HepG2 (cell line): ENCODE measurements around the gene TBC1D1. TPM values are rescaled to one million over a fixed set of nuclear protein-coding genes. Genes with fewer than 3 reads are reported as not detected.
A peak's percentile ranks its signal among the peaks of the same experiment; 100 is the strongest.

ENCODE experiments used
- ATAC-seq: fragments of 200-7000 bp; cut with Tn5 transposase; 3 replicates; pipeline ENCODE4 v1.9.1; 2020; ENCODE audit warnings: mild to moderate bottlenecking, moderate library complexity
- BruUV-seq: library from RNA; stranded (reverse); fragments of 400-500 nt; replicated peaks from 2 replicates; lab custom pipeline; 2021; lab: Mats Ljungman, UMichigan
- CTCF ChIA-PET: fragments of 300-600 bp; formaldehyde crosslinking; extraction: SDS; loops from one replicate; lab custom pipeline; 2021; ENCODE audit warnings: low total read pairs, inconsistent platforms, low intra/inter-chr PET ratio; lab: Yijun Ruan, JAX
- POLR2A ChIA-PET: fragments of 350-600 bp; sonication (Branson Sonifier 250); formaldehyde crosslinking; loops from one replicate; lab custom pipeline; 2020; ENCODE audit warnings: antibody characterized with exemption, inconsistent platforms; lab: Yijun Ruan, JAX
- DNase-seq: peaks from one replicate; pipeline ENCODE4 v3.0.0-alpha.2; 2015; ENCODE audit warnings: low spot score
- FAIRE-seq: peaks from 3 replicates; lab custom pipeline; 2011; peaks lifted over from hg19 to GRCh38; lab: Jason Lieb, UNC
- H2AFZ ChIP-seq: one replicate; pipeline ENCODE4 v1.6.1; 2011; ENCODE audit warnings: low read length, inconsistent platforms
- H3K27ac ChIP-seq: fragments of 300-600 bp; 3 replicates; pipeline ENCODE4 v1.8.0; 2011; ENCODE audit warnings: mixed run types, mild to moderate bottlenecking, mixed read lengths, low read length, inconsistent platforms; ENCODE audit not compliant: insufficient read depth; ENCODE audit errors: extremely low read length
- H3K27me3 ChIP-seq, 2 experiments: fragments of 200-600 bp in 1 of 2; 2 replicates in 1 of 2; 3 replicates in 1 of 2; pipeline versions ENCODE4 v1.6.0 to v1.8.0; 2011; ENCODE audit warnings: low read length in 2 of 2, mild to moderate bottlenecking in 2 of 2, moderate library complexity in 2 of 2, inconsistent platforms in 1 of 2; ENCODE audit not compliant: insufficient read depth in 2 of 2, control insufficient read depth in 1 of 2
- H3K36me3 ChIP-seq, 2 experiments: fragments of 200-600 bp in 1 of 2; replicated peaks in 1 of 2; 2 replicates in 1 of 2; 3 replicates in 1 of 2; pipeline versions ENCODE4 v1.5.1 to v1.8.0; 2011; ENCODE audit warnings: low read length in 2 of 2, inconsistent platforms in 1 of 2; ENCODE audit not compliant: insufficient read depth in 2 of 2, control insufficient read depth in 1 of 2
- H3K4me1 ChIP-seq: 2 replicates; pipeline ENCODE4 v1.5.1; 2012; ENCODE audit warnings: low read length, inconsistent platforms; ENCODE audit not compliant: insufficient read depth
- H3K4me2 ChIP-seq: 2 replicates; pipeline ENCODE4 v1.6.0; 2011; ENCODE audit warnings: low read depth, low read length, inconsistent platforms
- H3K4me3 ChIP-seq, 3 experiments: fragments of 200-600 bp in 1 of 3; sonication (generic), shearing (Covaris generic) in 1 of 3; replicated peaks in 1 of 3; 2 replicates each; pipeline ENCODE4 v1.5.1; 2011 to 2016; ENCODE audit warnings: low read length in 3 of 3, inconsistent platforms in 2 of 3, low read depth in 2 of 3, mild to moderate bottlenecking in 2 of 3, control low read depth in 1 of 3, mixed read lengths in 1 of 3; ENCODE audit not compliant: insufficient read depth in 1 of 3
- H3K79me2 ChIP-seq: one replicate; pipeline ENCODE4 v1.6.1; 2011; ENCODE audit warnings: low read length, inconsistent platforms; ENCODE audit not compliant: insufficient read depth
- H3K9ac ChIP-seq: 2 replicates; pipeline ENCODE4 v1.6.0; 2011; ENCODE audit warnings: mild to moderate bottlenecking, low read depth, low read length, inconsistent platforms; ENCODE audit not compliant: insufficient read depth
- H3K9me3 ChIP-seq: 2 replicates; pipeline ENCODE4 v1.5.1; 2012; ENCODE audit warnings: mild to moderate bottlenecking, low read length
- H4K20me1 ChIP-seq: 2 replicates; pipeline ENCODE4 v1.6.0; 2011; ENCODE audit warnings: inconsistent platforms, mild to moderate bottlenecking, low read length, moderate library complexity; ENCODE audit not compliant: insufficient read depth
- HES4 ChIP-seq: sonication (generic); formaldehyde crosslinking; IDR thresholded peaks from 2 replicates; pipeline ENCODE4 v1.9.0; 2021; ENCODE audit warnings: mild to moderate bottlenecking, missing genetic modification reagents, borderline replicate concordance
- KLF15 ChIP-seq: sonication (generic); formaldehyde crosslinking; IDR thresholded peaks from 2 replicates; pipeline ENCODE4 v1.8.1; 2023; ENCODE audit warnings: borderline replicate concordance, mild to moderate bottlenecking, inconsistent platforms, missing genetic modification reagents, mixed read lengths
- PPARG ChIP-seq: conservative IDR thresholded peaks from 2 replicates; pipeline ENCODE4 v1.6.1; 2016; ENCODE audit warnings: missing biosample characterization, missing genetic modification reagents
- RBFOX2 ChIP-seq: fragments of 200-400 bp; formaldehyde crosslinking; IDR thresholded peaks from 2 replicates; pipeline ENCODE4 v1.6.1; 2017; ENCODE audit warnings: low read depth, mild to moderate bottlenecking, low read length
- REL ChIP-seq: sonication (generic); formaldehyde crosslinking; conservative IDR thresholded peaks from 2 replicates; pipeline ENCODE4 v1.8.0; 2022; ENCODE audit warnings: mild to moderate bottlenecking, missing genetic modification reagents, moderate library complexity
- YEATS4 ChIP-seq: sonication (generic); formaldehyde crosslinking; IDR thresholded peaks from 2 replicates; pipeline ENCODE4 v1.4.0; 2020; ENCODE audit warnings: missing genetic modification reagents, borderline replicate concordance
- ZIK1 ChIP-seq: sonication (generic); formaldehyde crosslinking; IDR thresholded peaks from 2 replicates; pipeline ENCODE4 v1.5.0; 2020; ENCODE audit warnings: mild to moderate bottlenecking, low read depth, missing genetic modification reagents, borderline replicate concordance
- ZMYM3 ChIP-seq: sonication (generic); formaldehyde crosslinking; IDR thresholded peaks from 2 replicates; pipeline ENCODE4 v1.5.1; 2020; ENCODE audit warnings: mild to moderate bottlenecking, missing genetic modification reagents
- ZNF326 ChIP-seq: sonication (generic); formaldehyde crosslinking; IDR thresholded peaks from 2 replicates; pipeline ENCODE4 v1.4.0; 2020; ENCODE audit warnings: missing genetic modification reagents, borderline replicate concordance
- ZNF691 ChIP-seq: sonication (generic); formaldehyde crosslinking; IDR thresholded peaks from 2 replicates; pipeline ENCODE4 v1.4.0; 2020; ENCODE audit warnings: missing genetic modification reagents, low read depth, mild to moderate bottlenecking, borderline replicate concordance
- ZNF776 ChIP-seq: sonication (generic); formaldehyde crosslinking; IDR thresholded peaks from 2 replicates; pipeline ENCODE4 v1.4.0; 2020; ENCODE audit warnings: mild to moderate bottlenecking, missing genetic modification reagents
- ZSCAN30 ChIP-seq: sonication (generic); formaldehyde crosslinking; IDR thresholded peaks from 2 replicates; pipeline ENCODE4 v1.5.0; 2020; ENCODE audit warnings: mild to moderate bottlenecking, missing genetic modification reagents
- WGBS: methylation state at CpG from one replicate; pipeline ENCODE4 v1.1.6; 2017; ENCODE audit warnings: low lambda C conversion rate; 5-methylcytosine and 5-hydroxymethylcytosine counted together
- in situ Hi-C: cut with HindIII; loops from 2 replicates; pipeline ENCODE4 v1.10.0; 2017; ENCODE audit warnings: low pct_unique_long_range_greater_than_20kb; ENCODE audit not compliant: extremely low pct_ligation_motif_present
- intact Hi-C: fragments of 100-400 bp; cut with micrococcal nuclease; formaldehyde crosslinking; loops from one replicate; pipeline ENCODE4 v1.10.0; 2022; ENCODE audit not compliant: unreplicated experiment
- polyA plus RNA-seq, 8 experiments: library from polyadenylated mRNA; depleted of rRNA in 3 of 8; stranded (reverse) in 7 of 8; unstranded in 1 of 8; fragments of >200 nt; fragmentation: Illumina TruSeq in 4 of 8; extraction: Trizol in 4 of 8; gene quantifications; 2 replicates each; pipeline versions ENCODE4 v1.2.1 to v1.2.3, GENCODE V29; 2011 to 2016; ENCODE audit warnings: low read depth in 4 of 8, missing spikeins in 1 of 8, mixed read lengths in 1 of 8; ENCODE audit not compliant: insufficient read depth in 1 of 8
- total RNA-seq, 5 experiments: library from RNA; depleted of rRNA; stranded (reverse); fragments of >200 nt; fragmentation: Illumina TruSeq; extraction: Trizol; gene quantifications; 2 replicates each; pipeline ENCODE4 v1.2.3, GENCODE V29; 2016; ENCODE audit warnings: low read depth in 1 of 5
- TF ChIP-seq, protein P1 (sequence below): IDR thresholded peaks from 2 replicates; pipeline ENCODE4 v1.6.1; 2016
- TF ChIP-seq, protein P2 (sequence below): sonication (generic); formaldehyde crosslinking; conservative IDR thresholded peaks from 2 replicates; pipeline ENCODE4 v1.4.0; 2020; ENCODE audit warnings: missing genetic modification reagents
- TF ChIP-seq, protein P3 (sequence below): sonication (generic); formaldehyde crosslinking; IDR thresholded peaks from 2 replicates; pipeline ENCODE4 v1.5.1; 2020; ENCODE audit warnings: missing genetic modification reagents, mild to moderate bottlenecking, borderline replicate concordance

Gene TBC1D1
- total and polyA plus RNA-seq, 2 of the 13 experiments (the other 11 are each of a cell fraction or from before 2014, with no cell fraction given): 37.3 to 62.8 TPM

DNA sequence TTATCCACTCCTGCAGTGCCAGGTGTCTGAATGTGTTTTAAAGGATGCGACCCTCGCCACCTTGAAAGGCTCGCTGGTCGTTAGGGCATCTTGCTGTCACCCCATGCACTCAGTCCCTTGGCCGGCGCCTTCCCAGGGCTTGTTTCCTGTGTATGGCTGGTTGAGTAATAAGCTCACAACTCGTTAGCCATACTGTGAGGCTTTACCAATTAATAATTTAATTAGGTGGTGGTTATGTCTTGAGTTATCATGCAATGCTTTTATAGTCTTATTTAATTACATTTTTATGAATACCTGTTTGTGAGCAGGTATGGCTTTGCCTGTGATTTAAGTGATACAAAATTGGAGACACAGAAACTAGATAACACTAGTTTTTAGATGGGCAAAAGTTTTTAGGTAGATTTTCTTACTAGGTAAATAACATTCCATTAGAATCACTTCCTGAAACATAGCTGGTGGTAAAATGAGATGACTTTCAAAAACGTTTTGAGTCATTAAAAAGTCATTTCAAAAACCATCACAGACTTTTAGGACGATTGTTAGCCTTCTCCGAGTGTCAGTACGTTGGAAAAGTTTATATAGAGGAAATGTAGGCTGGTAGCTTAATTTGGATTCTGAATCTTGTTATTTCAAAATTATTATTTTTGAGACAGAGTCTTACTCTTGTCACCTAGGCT lies 87.5 kb downstream of the TBC1D1 start:
- intact Hi-C loops: loop anchor here (10.0 kb wide), 1 partner anchor 94 kb away; no protein-coding TSS in a partner anchor
- BruUV-seq: TSS peak; percentile 56
- H3K27me3 ChIP-seq: no peaks in the 10 kb centered on the region
- DNase-seq: no peak
- ChIA-PET CTCF (no interaction called here), POLR2A (no interaction called here)
- FAIRE-seq: no peak
- H3K27ac ChIP-seq: no peak overlapping the region
- in situ Hi-C loops: no loop called here
- no peak for ATAC-seq
- no peaks in the 10 kb centered on the region for H3K9me3 ChIP-seq
- 44% methylated on average over 10 of the region's 11 CpGs for WGBS
- H3K36me3 ChIP-seq: no peaks in the 10 kb centered on the region
- H2AFZ ChIP-seq: no peak overlapping the region
- peak overlapping the region; percentile 75 for H3K9ac ChIP-seq
- peak overlapping the region; percentile 61 to 81 (median 80); a peak in 5 of 6 replicates for H3K4me3 ChIP-seq
- H4K20me1 ChIP-seq: peaks cover 5% of the 10 kb centered on the region; the same call in 1 of the 2 replicates
- H3K4me2 ChIP-seq: peak overlapping the region; percentile 95
- H3K4me1 ChIP-seq: peaks cover 55% of the 10 kb centered on the region
- peaks cover 19% of the 10 kb centered on the region for H3K79me2 ChIP-seq
- TF ChIP-seq ZIK1 (CRISPR knock-in tag) (no peak), KLF15 (no peak), RBFOX2 (no peak), ZNF326 (no peak), YEATS4 (CRISPR knock-in tag) (no peak), ZMYM3 (CRISPR knock-in tag) (no peak), REL (CRISPR knock-in tag) (no peak), ZNF776 (CRISPR knock-in tag) (no peak), ZNF691 (no peak), PPARG (CRISPR knock-in tag) (no peak), HES4 (CRISPR knock-in tag) (no peak), ZSCAN30 (CRISPR knock-in tag) (no peak)
- TF ChIP-seq, protein P1, sequence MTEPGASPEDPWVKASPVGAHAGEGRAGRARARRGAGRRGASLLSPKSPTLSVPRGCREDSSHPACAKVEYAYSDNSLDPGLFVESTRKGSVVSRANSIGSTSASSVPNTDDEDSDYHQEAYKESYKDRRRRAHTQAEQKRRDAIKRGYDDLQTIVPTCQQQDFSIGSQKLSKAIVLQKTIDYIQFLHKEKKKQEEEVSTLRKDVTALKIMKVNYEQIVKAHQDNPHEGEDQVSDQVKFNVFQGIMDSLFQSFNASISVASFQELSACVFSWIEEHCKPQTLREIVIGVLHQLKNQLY (CRISPR knock-in tag): no peak
- TF ChIP-seq, protein P2, sequence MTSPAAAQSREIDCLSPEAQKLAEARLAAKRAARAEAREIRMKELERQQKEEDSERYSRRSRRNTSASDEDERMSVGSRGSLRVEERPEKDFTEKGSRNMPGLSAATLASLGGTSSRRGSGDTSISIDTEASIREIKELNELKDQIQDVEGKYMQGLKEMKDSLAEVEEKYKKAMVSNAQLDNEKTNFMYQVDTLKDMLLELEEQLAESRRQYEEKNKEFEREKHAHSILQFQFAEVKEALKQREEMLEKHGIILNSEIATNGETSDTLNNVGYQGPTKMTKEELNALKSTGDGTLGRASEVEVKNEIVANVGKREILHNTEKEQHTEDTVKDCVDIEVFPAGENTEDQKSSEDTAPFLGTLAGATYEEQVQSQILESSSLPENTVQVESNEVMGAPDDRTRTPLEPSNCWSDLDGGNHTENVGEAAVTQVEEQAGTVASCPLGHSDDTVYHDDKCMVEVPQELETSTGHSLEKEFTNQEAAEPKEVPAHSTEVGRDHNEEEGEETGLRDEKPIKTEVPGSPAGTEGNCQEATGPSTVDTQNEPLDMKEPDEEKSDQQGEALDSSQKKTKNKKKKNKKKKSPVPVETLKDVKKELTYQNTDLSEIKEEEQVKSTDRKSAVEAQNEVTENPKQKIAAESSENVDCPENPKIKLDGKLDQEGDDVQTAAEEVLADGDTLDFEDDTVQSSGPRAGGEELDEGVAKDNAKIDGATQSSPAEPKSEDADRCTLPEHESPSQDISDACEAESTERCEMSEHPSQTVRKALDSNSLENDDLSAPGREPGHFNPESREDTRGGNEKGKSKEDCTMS: no peak
- TF ChIP-seq, protein P3, sequence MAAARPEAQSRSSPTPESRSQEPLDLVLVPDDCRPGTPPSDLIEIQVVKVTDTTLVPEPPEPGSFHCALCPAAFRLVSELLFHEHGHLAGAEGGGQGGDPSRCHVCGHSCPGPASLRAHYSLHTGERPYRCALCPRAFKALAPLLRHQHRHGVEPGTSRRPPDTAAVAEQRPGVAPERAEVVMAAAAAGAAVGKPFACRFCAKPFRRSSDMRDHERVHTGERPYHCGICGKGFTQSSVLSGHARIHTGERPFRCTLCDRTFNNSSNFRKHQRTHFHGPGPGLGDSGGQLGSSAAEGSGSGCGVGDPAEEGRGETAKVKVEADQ (CRISPR knock-in tag): no peak
